ENCODE measurements around the gene FFAR4.

FFAR4 gene

DNA sequence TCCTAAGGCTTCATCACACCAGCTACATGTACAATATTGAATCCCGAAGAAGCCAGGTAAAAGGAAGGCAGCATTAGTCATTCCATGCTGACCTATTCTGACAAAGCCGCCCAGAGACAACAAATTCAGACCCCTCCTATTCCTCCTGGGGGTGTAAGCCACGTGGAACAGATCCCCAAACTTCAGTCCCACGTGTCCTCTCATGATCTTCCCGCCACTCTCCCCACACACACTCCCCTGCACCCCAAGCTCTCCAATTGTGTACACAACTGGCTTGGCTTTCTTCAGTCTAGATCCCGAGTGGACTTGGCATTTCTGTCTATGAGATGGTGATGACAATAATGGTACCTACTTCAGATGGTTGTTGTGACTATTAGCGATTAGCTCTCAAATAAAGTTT, 54.5 kb downstream of the FFAR4 start:
- Histone ChIP-seq H3K27ac (ENCODE audit: low read depth, low read length) (no peak overlapping the region), H3K4me3 (ENCODE audit: low read depth, low read length) (no peak overlapping the region), H3K4me1 (ENCODE audit: control insufficient read depth, insufficient read depth, low read length) (no peaks in the 10 kb centered on the region), H3K36me3 (ENCODE audit: control insufficient read depth, insufficient read depth, low read length) (no peaks in the 10 kb centered on the region), H3K9ac (ENCODE audit: low read length) (no peak overlapping the region), H3K9me3 (ENCODE audit: control insufficient read depth, insufficient read depth, low read depth, low read length) (no peaks in the 10 kb centered on the region), H3K27me3 (ENCODE audit: control insufficient read depth, insufficient read depth, low read length) (no peaks in the 10 kb centered on the region; the same call in 1 of the 2 replicates)

- Histone ChIP-seq H3K27ac (ENCODE audit: low read depth, low read length) (no peak overlapping the region), H3K9ac (ENCODE audit: low read length) (no peak overlapping the region), H3K4me1 (ENCODE audit: control insufficient read depth, insufficient read depth, low read length) (no peaks in the 10 kb centered on the region)
Measured at GRCh38 chr10:93622942-93623341, 56.5 kb downstream of the FFAR4 start.

DNA sequence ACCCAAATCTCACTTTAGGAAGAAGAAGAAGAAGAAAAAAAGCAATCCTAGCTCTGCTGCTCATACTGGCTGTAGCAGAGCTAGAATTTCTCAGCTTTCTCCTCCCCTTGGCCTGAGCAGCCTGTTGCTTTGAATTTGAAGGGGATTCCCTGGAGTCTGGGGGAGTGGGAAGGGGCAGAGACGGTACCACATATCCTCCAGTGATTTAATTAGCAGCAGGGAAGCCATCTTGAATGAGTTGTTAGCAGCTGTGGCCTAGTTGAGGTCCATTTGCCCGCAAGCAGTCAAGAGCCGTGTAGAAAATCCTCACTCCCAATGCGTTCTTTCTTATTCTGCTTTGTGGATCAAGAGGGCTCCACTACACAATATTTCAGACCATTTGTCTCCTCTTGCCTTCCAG, 62.4 kb downstream of the FFAR4 start:
- Histone ChIP-seq H3K27ac (ENCODE audit: low read depth, low read length) (no peak overlapping the region), H3K4me3 (ENCODE audit: low read depth, low read length) (no peak overlapping the region), H3K4me1 (ENCODE audit: control insufficient read depth, insufficient read depth, low read length) (peaks cover 6% of the 10 kb centered on the region; the same call in 1 of the 2 replicates), H3K36me3 (ENCODE audit: control insufficient read depth, insufficient read depth, low read length) (no peaks in the 10 kb centered on the region), H3K9ac (ENCODE audit: low read length) (no peak overlapping the region), H3K27me3 (ENCODE audit: control insufficient read depth, insufficient read depth, low read length) (no peaks in the 10 kb centered on the region), H3K9me3 (ENCODE audit: control insufficient read depth, insufficient read depth, low read depth, low read length) (no peaks in the 10 kb centered on the region)

More at GRCh38 chr10:93622942-93623341, 56.5 kb downstream of the FFAR4 start:
- Histone ChIP-seq H3K4me3 (ENCODE audit: low read depth, low read length) (no peak overlapping the region), H3K36me3 (ENCODE audit: control insufficient read depth, insufficient read depth, low read length) (no peaks in the 10 kb centered on the region), H3K27me3 (ENCODE audit: control insufficient read depth, insufficient read depth, low read length) (no peaks in the 10 kb centered on the region; the same call in 1 of the 2 replicates), H3K9me3 (ENCODE audit: control insufficient read depth, insufficient read depth, low read depth, low read length) (no peaks in the 10 kb centered on the region)

- Histone ChIP-seq H3K9me3 (ENCODE audit: control insufficient read depth, insufficient read depth, low read depth, low read length) (no peaks in the 10 kb centered on the region), H3K4me1 (ENCODE audit: control insufficient read depth, insufficient read depth, low read length) (peaks cover 6% of the 10 kb centered on the region; the same call in 1 of the 2 replicates), H3K27me3 (ENCODE audit: control insufficient read depth, insufficient read depth, low read length) (no peaks in the 10 kb centered on the region), H3K36me3 (ENCODE audit: control insufficient read depth, insufficient read depth, low read length) (no peaks in the 10 kb centered on the region), H3K27ac (ENCODE audit: low read depth, low read length) (no peak overlapping the region), H3K9ac (ENCODE audit: low read length) (no peak overlapping the region), H3K4me3 (ENCODE audit: low read depth, low read length) (no peak overlapping the region)
Measured at GRCh38 chr10:93629647-93630305, 63.3 kb downstream of the FFAR4 start.

- no peaks in the 10 kb centered on the region for H3K9me3 ChIP-seq (ENCODE audit: control insufficient read depth, insufficient read depth, low read depth, low read length)
- no peak overlapping the region for H3K4me3 ChIP-seq (ENCODE audit: low read depth, low read length)
- no peak overlapping the region for H3K9ac ChIP-seq (ENCODE audit: low read length)
- no peaks in the 10 kb centered on the region for H3K27me3 ChIP-seq (ENCODE audit: control insufficient read depth, insufficient read depth, low read length)
- no peak overlapping the region for H3K27ac ChIP-seq (ENCODE audit: low read depth, low read length)
- H3K36me3 ChIP-seq (ENCODE audit: control insufficient read depth, insufficient read depth, low read length): no peaks in the 10 kb centered on the region
- H3K4me1 ChIP-seq (ENCODE audit: control insufficient read depth, insufficient read depth, low read length): peaks cover 6% of the 10 kb centered on the region; the same call in 1 of the 2 replicates
Measured at GRCh38 chr10:93630625-93631557, 64.4 kb downstream of the FFAR4 start.

Data from HUES6 (cell line).